NCI-H460 (cell line): Measurements from ENCODE around the gene FTO. TPM values are rescaled to one million over a fixed set of nuclear protein-coding genes. Genes with fewer than 3 reads are reported as not detected.

Experiments
- DNase-seq: peaks from one replicate; pipeline ENCODE4 v3.0.0-alpha.2; 2016; ENCODE audit warnings: low read depth; ENCODE audit errors: extremely low read depth
- total RNA-seq: library from RNA; depleted of rRNA; stranded (reverse); fragments of >200 nt; shearing (Covaris generic); gene quantifications from 2 replicates; pipeline ENCODE4 v1.2.3, GENCODE V29; 2014

FTO gene
- total RNA-seq, 1 experiment from 2014 or later: 41.2 TPM

GRCh38 chr16:53985861-53986260 is 281.9 kb downstream of the FTO start:
- no peak for DNase-seq

- DNase-seq: no peak
Observed at GRCh38 chr16:53986793-53987192, 282.8 kb downstream of the FTO start.

GRCh38 chr16:53988136-53988535 is 284.2 kb downstream of the FTO start:
- no peak for DNase-seq

- no peak for DNase-seq
Observed at GRCh38 chr16:53989597-53989996, 285.6 kb downstream of the FTO start.

GRCh38 chr16:53991754-53992378 is 287.9 kb downstream of the FTO start:
- no peak for DNase-seq

- no peak for DNase-seq
Observed at GRCh38 chr16:53995378-53995777, 291.4 kb downstream of the FTO start.

- DNase-seq: no peak
Observed at GRCh38 chr16:53996961-53997360, 293.0 kb downstream of the FTO start.

- DNase-seq: no peak
Observed at GRCh38 chr16:53998024-53998810, 294.3 kb downstream of the FTO start.

- DNase-seq: no peak
Observed at GRCh38 chr16:53998966-53999522, 295.1 kb downstream of the FTO start.

- DNase-seq: no peak
Observed at GRCh38 chr16:53999841-54000240, 295.9 kb downstream of the FTO start.

- no peak for DNase-seq
Observed at GRCh38 chr16:54000361-54000760, 296.4 kb downstream of the FTO start.

- DNase-seq: no peak
Observed at GRCh38 chr16:54006693-54007092, 302.7 kb downstream of the FTO start.

- DNase-seq: no peak
Observed at GRCh38 chr16:54007504-54007903, 303.5 kb downstream of the FTO start.

GRCh38 chr16:54009464-54010176 is 305.7 kb downstream of the FTO start:
- no peak for DNase-seq

- no peak for DNase-seq
Observed at GRCh38 chr16:54015147-54015546, 311.2 kb downstream of the FTO start.

GRCh38 chr16:54022362-54022761 is 318.4 kb downstream of the FTO start:
- DNase-seq: no peak

GRCh38 chr16:54026456-54026855 is 322.5 kb downstream of the FTO start:
- DNase-seq: no peak

GRCh38 chr16:54027062-54027461 is 323.1 kb downstream of the FTO start:
- no peak for DNase-seq

- DNase-seq: no peak
Observed at GRCh38 chr16:54027558-54027957, 323.6 kb downstream of the FTO start.

GRCh38 chr16:54027995-54028394 is 324.0 kb downstream of the FTO start:
- no peak for DNase-seq

- DNase-seq: no peak
Observed at GRCh38 chr16:54030451-54030850, 326.5 kb downstream of the FTO start.
